NCI-H226 (cell line): Measurements from ENCODE around the gene KRT6B.
"Not testable (repeated sequence)": the region's sequence is repeated elsewhere in the genome, so short reads cannot be mapped to it uniquely, and the experiment has no call there.

Source experiments
- DNase-seq: peaks from one replicate; pipeline ENCODE4 v3.0.0-alpha.2; 2015

The KRT6B gene

DNA sequence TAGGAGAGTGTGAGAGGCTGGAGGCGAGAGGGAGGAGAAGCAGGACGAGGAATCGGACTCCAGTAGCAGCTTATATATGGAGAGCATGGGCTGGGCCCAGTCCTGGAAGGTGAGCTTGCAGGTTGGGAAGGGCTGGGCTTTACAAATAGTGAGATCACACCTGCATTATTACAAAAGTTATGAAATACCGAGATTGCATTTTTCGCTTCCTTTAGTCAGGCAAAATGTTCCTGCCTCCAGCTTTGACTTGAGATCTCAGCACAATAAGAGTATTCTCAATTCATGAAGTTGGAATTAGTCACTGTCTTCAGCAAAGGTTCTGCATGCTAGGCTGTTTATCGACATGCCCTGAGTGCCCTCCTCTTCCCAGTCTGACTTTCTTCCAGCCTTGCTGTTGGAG is at the start of gene KRT6B:
TSS of gene KRT6B (minus strand) at position 46 of the 400 bp plus-strand sequence. CDS start 68 bp downstream, outside the sequence.
- no peak for DNase-seq

DNA sequence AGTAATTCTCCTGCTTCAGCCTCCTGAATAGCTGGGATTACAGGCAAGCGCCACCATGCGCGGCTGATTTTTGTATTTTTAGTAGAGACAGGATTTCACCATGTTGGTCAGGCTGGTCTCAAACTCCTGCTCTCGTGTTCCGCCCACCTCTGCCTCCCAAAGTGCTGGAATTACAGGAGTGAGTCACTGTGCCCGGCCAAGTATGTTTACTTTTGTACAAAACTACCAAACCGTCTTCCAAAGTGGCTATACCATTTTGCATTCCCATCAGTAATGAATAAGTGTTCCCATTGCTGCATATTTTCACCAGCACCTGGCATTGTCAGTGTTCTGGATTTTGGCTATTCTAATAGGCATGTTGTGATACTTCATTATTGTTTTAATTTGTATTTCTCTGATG is 49.5 kb upstream of the KRT6B start:
- no peak for DNase-seq

DNA sequence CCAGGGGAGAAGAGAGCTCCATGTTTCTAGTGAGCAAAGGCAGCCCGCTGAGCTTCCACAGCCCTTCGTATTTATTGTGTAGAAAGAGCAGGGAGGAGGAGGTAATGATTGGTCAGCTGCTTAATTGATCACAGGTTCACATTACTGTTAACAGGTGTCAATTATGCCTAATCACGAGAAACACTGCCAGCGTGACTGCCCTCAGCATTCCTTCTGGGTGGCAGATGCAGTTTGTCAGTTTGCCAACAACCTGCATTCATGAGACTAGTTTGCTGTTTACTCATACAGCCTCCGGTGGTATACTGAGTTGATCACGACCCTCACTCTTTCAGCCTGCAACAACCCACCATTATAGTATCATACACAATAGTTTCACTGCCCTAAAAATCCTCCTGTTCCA is 48.6 kb upstream of the KRT6B start:
- not testable (repeated sequence) for DNase-seq

- peak; percentile 50 for DNase-seq
These were observed 48.0 kb upstream of the KRT6B start for GRCh38 chr12:52499806-52500560.

GRCh38 chr12:52498946-52499345 is 47.0 kb upstream of the KRT6B start:
- DNase-seq = no peak

DNA sequence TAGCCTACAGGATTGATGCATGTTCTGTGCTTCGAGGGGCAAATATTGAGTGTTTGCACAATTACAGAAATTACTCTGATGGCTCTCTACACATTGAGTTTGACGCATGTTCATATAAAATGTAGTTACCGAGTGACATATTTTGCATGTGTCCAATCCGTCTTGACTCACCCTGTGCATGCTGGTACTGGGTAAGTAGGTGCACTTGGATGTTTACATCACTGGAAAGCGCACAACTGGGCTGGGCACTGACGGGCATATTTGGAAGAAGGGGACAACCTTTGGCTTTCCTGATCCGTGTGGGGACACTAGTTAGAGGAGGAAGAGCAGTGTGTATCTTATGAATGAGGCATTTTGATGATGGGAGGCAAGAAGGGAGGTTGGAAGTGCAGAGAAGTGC is 46.0 kb upstream of the KRT6B start:
- DNase-seq = no peak

DNA sequence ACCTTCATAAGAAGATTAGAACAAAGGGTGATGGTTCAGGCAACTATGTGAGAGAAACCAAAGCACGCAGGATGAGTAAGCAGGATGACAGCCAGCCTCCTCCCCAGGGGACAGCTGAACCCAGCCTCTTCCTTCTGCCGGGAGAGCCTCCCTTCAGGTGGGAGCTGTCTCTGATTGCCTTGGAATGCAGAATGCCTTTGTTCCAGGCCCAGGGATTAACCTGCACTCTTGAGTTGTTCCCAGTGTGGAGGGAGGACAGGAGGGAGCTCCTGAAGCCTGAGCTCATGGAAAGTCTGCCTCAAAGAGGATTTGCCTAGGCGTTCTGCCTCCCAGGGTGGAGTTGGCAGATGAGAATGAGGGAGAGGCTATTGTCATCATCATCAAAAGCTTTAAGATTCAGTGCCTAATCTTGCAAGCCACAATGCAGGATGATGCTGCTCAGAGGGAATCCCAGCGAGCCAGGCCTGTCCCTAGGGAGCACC is 44.7 kb upstream of the KRT6B start:
- peak; percentile 99 for DNase-seq

DNA sequence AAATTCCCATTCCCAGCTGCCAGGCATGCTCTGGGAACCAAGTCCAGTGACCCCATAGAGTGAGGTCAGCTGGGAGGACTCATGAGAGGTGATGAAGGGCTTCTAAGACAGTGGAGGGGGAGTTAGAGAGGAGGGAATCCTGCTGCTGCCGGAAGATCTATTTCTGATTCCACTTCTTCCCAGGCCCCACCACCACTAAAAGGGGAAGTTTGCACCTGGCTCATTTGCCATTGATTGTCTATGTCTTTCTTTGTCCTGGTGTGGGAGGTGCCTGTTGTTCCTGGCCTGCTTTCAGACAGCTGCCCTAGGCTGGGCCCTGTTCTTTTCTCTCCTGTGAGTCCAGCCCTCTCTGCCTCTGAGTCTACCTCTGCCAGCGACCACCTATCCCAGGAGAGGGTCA is 44.1 kb upstream of the KRT6B start:
- DNase-seq = peak; percentile 64

GRCh38 chr12:52495389-52495788 is 43.4 kb upstream of the KRT6B start:
- peak; percentile 97 for DNase-seq

- peak; percentile 99 for DNase-seq
These were observed 42.6 kb upstream of the KRT6B start for GRCh38 chr12:52494518-52494917.

DNA sequence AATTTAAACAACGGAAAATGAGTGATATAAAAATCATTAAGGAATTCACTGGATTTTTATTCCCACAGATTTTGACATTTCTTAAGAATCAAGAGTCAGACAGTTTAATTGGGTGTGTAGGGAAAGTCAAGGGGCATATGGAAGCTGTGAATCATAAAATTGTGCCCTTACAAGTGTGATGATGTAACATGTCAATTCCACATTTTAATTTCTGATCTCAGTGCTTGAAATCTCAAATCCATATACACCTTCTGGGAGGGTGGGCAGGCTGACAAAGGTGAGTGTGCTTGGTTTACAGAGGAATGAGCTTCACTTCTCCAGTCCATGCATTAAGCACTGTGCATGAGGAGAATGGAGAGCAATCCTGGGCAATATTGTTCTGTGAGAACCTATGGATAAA is 42.2 kb upstream of the KRT6B start:
- no peak for DNase-seq

DNA sequence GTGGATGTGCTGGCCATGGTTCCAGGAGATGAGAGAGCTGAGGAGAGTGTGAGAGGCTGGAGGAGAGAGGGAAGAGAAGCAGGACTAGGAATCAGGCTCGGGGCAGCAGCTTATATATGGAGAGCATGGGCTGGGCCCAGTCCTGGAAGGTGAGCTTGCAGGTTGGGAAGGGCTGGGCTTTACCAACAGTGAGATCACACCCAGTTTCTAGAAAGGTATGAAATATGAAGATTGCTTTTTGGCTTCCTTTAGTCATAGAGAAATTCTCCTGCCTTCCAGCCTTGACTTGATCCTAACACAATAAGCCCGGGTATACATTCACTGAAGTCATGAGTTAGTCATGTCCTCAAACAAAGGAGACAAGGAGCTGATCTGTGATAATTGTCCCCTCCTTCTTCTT is 41.2 kb upstream of the KRT6B start, which contains the start of gene KRT6A:
TSS of gene KRT6A (minus strand) at position 86 of the 400 bp plus-strand sequence. CDS start at position 17, 69 bp downstream.
- no peak for DNase-seq

DNA sequence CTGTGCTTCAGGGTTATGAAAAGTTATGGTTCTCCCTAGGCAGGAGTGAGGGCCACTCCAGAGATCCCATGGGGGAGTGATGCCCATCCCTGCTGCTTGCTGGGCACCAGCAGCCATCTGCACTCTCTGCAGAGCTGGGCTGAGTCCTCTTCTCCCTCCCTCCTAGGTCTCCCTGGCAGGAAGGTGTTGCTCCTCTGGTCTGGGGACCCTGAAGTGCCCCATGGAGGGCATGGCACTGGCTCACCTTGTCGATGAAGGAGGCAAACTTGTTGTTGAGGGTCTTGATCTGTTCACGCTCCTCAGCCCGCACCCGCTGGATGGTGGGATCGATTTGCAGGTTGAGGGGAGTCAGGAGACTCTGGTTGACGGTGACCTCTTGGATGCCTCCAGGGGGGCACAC is 40.5 kb upstream of the KRT6B start:
- DNase-seq = not testable (repeated sequence)

GRCh38 chr12:52491495-52491894 is 39.5 kb upstream of the KRT6B start:
- DNase-seq = not testable (repeated sequence)

- DNase-seq = no peak
These were observed 36.8 kb upstream of the KRT6B start for GRCh38 chr12:52488736-52489135.

DNA sequence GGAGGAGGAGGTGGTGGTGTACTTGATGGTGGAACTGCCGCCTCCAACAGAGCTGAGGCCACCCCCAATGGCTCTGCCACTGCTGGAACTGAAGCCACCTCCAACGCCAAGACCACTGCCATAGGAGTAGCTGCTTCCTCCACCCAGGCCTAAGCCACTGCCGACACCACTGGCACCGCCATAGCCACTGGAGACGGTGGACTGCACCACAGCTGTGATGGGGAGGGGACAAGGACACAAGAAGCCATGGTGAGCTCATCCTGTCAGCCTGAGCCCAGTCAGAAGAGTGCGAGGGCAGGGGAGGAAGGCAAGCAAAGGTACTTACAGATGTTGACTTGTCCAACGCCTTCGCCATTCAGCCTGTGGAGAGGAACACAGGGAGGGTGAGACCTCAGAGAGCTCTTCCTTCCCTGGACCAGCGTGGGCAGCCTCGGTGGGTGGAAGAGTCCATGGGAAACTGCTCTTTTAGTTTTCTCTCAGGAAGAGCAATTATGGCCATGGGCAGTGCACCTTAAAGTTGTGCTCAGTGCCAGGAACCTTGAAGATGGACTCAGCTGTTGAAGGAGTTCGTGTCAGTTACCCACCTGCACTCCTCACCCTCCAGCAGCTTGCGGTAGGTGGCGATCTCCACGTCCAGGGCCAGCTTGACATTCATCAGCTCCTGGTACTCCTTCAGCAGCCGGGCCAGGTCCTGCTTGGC is 35.9 kb upstream of the KRT6B start:
- not testable (repeated sequence) for DNase-seq

GRCh38 chr12:52487211-52487610 is 35.3 kb upstream of the KRT6B start:
- no peak for DNase-seq

GRCh38 chr12:52486166-52487105 is 34.5 kb upstream of the KRT6B start:
- no peak for DNase-seq

- no peak for DNase-seq
These were observed 28.1 kb upstream of the KRT6B start for GRCh38 chr12:52480073-52480472.

DNA sequence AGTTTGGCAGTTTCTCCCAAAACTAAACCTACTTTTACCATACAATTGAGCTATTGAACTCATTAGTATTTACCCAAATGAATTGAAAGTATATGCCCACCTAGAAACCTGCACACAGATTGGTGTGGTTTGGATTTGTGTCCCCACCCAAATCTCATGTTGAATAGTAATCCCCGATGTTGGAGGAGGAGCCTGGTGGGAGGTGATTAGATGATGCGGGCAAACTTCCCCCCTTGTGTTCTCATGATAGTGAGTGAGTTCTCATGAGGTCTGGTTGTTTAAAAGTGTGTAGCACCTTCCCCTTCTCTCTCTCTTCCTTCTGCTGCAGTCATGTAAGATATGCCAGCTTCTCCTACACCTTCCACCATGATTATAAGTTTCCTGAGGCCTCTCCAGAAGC is 25.7 kb upstream of the KRT6B start:
- no peak for DNase-seq

DNA sequence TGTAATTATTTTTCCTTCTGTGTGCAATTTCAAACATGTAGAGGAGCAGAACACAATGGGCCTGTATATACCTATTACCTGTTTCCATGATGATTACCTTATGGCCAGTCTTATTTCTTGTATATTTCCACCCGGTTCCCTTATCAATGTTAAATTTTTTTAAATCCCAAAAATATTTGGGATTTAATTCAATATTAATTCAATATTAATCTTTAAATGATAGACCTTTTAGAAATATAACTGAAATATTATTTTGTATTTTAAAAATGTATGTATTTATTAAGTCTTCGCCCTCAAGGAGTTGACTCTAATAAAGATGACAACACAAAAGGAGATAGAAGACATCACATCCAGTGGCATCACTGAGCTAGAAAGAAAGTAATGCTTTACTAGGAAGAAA is 22.3 kb upstream of the KRT6B start:
- DNase-seq = no peak

DNA sequence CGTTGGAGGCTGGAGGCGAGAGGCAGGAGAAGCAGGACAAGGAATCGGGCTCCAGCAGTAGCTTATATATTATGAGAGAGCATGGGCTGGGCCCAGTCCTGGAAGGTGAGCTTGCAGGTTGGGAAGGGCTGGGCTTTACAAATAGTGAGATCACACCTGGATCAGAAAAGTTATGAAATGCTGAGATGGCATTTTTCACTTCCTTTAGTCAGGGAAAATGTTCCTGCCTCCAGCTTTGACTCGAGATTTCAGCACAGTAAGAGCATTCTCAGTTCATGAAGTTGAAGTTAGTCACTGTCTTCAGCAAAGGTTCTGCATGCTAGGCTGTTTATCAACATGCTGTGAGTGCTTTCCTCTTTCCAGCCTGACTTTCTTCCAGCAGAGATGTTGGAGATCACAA is 21.8 kb upstream of the KRT6B start, which contains the start of gene KRT6C:
TSS of gene KRT6C (minus strand) at position 38 of the 400 bp plus-strand sequence. CDS start 68 bp downstream, outside the sequence.
- no peak for DNase-seq

DNA sequence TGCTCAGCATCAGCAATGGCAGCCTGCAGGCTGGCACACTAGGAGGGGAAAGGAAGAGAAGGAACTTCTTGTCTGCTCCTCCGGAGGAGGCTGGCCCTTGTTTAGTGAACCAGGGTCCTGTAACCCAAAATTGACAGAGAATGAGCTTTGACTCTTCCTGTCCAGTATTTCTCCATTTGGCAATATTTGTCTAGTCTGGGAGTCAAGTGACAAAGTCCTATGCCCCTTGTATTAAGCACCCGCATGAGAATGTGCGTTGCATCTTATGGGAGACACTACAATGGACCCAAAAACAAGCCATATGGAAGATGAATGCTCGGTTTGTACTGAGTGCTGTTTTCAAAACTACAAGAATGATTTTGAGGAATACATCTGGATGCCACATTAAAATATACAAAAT is 17.9 kb upstream of the KRT6B start:
- DNase-seq = no peak
